K562 (cell line): ENCODE data around the gene OSGEP.
A peak's percentile ranks its signal among the peaks of the same experiment; 100 is the strongest.

ENCODE experiments used
- FOXK2 ChIP-seq, 2 experiments: fragments of 450-650 bp; IDR thresholded peaks in 1 of 2; conservative IDR thresholded peaks in 1 of 2; 2 replicates each; pipeline ENCODE4 v1.6.1; 2016; ENCODE audit warnings: low read depth in 2 of 2, mild to moderate bottlenecking in 1 of 2
- HNRNPL ChIP-seq: fragments of 200-400 bp; formaldehyde crosslinking; IDR thresholded peaks from 2 replicates; pipeline ENCODE4 v1.6.1; 2017; ENCODE audit warnings: low read depth, mild to moderate bottlenecking, low read length
- SAFB2 ChIP-seq: fragments of 200-400 bp; formaldehyde crosslinking; IDR thresholded peaks from 2 replicates; pipeline ENCODE4 v1.6.1; 2018; ENCODE audit warnings: borderline replicate concordance, low read length, low read depth, moderate library complexity; ENCODE audit not compliant: severe bottlenecking
- TAF1 ChIP-seq: IDR thresholded peaks from 2 replicates; pipeline ENCODE4 v1.6.1; 2011; ENCODE audit warnings: mild to moderate bottlenecking, low read length, moderate library complexity; ENCODE audit not compliant: insufficient read depth, control insufficient read depth, severe bottlenecking; ENCODE audit errors: extremely low read depth
- TF ChIP-seq, protein P1 (sequence below): sonication (generic); formaldehyde crosslinking; IDR thresholded peaks from 2 replicates; pipeline ENCODE4 v1.8.1; 2023; ENCODE audit warnings: mild to moderate bottlenecking, missing genetic modification reagents

DNA sequence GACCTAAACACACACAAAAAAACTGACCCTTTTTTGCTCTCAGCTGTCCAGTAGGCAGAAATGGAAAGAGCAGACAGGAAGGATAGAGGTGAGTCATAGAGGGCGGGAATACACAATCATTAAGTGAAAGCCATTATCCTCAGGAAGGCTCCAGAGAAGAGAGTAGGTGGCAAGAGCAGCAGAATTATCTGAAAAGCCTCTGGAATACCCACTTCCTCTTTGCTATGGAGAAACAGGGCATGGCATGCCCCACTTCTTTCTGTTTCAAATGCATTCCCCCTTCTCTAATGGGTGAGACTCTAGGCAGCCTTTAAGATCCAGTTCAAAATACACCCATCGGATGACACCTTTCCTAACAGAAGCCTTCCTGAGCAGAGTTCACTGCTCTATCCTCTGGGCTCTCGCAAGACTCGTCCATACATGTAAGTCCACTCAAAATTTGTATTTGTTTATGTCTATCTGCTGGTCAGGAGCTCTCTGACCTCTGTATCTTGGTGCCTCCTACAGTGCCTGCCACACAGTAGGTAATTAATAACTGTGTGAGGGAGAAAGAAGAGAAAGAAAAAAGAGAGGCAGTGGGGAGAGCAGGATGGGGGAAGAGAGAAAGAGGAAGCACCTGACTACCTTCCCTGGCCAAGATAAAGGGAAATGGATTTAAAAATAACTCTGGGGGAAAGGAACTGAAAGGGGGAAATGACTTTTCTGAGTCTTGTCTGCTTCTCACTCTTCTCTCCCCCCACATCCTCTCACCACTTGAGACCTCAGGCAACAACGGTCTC lies 27.2 kb downstream of the OSGEP start:
- TF ChIP-seq, protein P1, sequence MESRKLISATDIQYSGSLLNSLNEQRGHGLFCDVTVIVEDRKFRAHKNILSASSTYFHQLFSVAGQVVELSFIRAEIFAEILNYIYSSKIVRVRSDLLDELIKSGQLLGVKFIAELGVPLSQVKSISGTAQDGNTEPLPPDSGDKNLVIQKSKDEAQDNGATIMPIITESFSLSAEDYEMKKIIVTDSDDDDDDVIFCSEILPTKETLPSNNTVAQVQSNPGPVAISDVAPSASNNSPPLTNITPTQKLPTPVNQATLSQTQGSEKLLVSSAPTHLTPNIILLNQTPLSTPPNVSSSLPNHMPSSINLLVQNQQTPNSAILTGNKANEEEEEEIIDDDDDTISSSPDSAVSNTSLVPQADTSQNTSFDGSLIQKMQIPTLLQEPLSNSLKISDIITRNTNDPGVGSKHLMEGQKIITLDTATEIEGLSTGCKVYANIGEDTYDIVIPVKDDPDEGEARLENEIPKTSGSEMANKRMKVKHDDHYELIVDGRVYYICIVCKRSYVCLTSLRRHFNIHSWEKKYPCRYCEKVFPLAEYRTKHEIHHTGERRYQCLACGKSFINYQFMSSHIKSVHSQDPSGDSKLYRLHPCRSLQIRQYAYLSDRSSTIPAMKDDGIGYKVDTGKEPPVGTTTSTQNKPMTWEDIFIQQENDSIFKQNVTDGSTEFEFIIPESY: no peak
- no peak for TF ChIP-seq FOXK2 (conservative IDR thresholded peaks at IDR 0.05 in 1 of 2, IDR thresholded peaks at IDR 0.05 in 1 of 2; ENCODE audit: low read depth in 2 of 2)
- no peak for TF ChIP-seq SAFB2
- TF ChIP-seq TAF1: peak; percentile 32
- TF ChIP-seq HNRNPL: no peak
